SH-SY5Y (cell line): ENCODE data around the gene TMEM181.

ENCODE experiments used
- GATA2 ChIP-seq: IDR thresholded peaks from 2 replicates; pipeline ENCODE4 v1.6.1; 2011; ENCODE audit warnings: mild to moderate bottlenecking, low read depth, low read length
- GATA3 ChIP-seq: IDR thresholded peaks from 2 replicates; pipeline ENCODE4 v1.6.1; 2011; ENCODE audit warnings: low read depth, mild to moderate bottlenecking, low read length, moderate library complexity

Gene TMEM181

DNA sequence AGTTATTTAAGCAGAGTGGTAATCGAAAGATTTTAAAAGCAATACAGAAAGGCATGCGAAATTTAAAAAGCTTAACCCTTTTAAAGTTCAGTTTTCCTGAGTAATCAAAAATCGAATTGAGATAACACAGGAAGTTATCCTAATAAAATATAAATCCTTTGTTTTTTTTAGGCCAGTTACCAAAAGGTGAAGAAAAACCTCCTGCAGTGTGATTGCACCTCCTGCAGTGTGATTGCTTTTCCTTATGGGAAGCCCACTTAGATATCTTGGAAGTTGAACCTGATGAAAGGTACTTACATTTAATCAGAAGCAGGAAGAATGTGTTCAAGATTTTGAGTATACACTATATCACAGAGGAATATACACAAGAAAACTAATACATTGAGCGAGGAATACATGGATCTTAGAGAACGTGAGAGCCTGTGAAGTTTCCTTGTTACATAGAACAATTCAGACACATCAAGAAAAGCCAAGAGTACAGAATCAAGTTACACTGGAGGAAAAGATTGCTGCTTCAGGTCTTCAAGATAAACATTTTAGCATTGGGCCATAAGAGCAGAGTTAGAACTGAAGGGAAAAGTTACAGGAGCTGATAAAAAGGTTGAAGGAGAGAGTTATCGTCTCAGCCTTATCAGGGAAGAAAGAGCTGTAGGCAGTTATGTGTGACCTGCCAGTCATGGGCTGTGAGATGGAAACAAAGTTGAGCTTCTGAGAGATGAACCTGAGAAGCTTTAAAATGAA lies 7.7 kb upstream of the TMEM181 start:
- TF ChIP-seq GATA2 (no peak), GATA3 (no peak)

DNA sequence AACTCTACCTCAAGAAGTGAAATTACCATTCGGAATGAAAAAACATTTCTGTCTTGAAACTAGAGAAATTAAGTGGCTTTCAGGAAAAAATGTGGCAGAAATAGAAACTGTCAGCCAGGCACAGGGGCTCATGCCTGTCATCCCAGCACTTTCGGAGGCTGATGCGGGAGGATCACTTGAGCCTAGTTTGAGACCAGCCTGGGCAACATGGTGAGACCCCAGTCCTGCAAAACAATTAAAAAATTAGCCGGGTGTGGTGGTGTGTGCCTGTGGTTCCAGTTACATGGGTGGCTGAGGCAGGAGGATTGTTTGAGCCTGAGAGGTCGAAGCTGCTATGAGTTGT lies 7.1 kb upstream of the TMEM181 start:
- TF ChIP-seq GATA3 (no peak), GATA2 (no peak)

DNA sequence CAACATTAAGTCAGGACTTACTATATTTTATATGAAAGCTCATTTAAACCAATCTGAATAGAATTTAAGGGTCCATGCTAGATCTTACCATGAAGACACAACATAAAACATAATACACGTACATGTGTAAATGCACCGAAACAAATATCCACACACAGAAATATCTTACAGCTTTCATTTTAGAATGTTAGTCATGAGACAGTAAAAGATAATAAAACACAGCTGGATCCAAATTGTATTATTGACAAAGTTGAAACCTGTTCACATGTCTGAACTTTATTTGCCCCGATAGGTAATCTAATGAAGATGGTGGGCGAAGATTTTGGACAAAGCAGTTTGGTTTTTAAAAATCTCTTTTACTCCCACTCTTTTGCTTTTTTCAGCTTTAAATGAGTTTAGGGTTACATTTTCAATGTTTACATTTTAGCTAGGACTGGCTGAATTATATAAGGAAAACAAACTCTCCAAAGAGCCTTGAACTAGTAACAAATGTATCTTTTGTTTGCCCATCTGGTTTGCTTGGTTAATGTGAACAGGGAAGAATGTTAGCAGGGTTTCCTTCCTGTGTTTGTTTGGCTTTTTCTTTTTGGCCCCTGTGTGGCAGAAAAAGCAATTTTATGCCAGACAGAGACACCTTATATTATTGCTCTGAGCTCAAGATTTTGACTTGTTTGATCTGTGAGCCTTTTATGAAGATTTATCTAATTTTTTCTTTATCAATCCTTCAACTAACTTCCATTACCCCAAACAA lies 5.1 kb upstream of the TMEM181 start:
- TF ChIP-seq GATA3 (no peak), GATA2 (no peak)

DNA sequence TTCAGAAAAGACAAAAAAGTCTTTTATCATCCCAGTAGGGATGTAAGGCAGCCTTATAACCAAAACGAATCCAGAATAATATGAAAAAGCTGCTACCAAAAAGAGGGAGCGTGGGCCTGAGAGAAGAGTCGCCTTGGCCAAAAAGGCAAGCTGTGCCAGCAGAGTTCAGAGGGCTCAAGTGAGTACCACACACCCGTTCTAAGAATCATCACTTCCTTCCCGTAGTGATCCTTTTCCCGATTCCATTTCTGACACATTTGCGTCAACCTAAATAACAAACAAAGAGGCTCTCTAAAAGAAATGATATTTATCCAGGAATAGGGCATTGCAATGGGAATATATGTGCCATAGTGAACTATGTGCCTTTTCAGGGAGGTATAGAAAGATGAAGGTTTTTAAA lies 3.8 kb upstream of the TMEM181 start:
- TF ChIP-seq GATA2 = no peak
- no peak for TF ChIP-seq GATA3

DNA sequence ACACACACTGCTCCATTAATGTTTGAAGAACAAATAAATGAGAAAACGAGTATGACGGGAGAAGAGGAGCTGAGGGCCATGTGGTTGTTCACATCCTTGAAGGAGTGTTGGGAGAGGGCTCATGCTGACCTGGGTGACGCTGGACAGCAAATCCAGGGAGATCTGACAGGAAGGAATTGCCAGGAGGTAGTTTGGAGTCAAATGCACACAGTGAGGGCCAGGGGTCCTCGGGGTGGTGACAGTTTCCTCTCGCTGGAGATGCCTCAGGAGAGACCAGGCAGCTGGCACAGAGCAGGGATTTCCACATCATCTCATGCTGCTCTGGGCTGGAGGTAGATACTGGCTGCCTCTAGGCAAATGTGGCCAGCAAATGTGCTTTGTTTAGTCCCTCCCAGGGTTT lies 2.0 kb upstream of the TMEM181 start:
- TF ChIP-seq GATA2 (no peak), GATA3 (no peak)

DNA sequence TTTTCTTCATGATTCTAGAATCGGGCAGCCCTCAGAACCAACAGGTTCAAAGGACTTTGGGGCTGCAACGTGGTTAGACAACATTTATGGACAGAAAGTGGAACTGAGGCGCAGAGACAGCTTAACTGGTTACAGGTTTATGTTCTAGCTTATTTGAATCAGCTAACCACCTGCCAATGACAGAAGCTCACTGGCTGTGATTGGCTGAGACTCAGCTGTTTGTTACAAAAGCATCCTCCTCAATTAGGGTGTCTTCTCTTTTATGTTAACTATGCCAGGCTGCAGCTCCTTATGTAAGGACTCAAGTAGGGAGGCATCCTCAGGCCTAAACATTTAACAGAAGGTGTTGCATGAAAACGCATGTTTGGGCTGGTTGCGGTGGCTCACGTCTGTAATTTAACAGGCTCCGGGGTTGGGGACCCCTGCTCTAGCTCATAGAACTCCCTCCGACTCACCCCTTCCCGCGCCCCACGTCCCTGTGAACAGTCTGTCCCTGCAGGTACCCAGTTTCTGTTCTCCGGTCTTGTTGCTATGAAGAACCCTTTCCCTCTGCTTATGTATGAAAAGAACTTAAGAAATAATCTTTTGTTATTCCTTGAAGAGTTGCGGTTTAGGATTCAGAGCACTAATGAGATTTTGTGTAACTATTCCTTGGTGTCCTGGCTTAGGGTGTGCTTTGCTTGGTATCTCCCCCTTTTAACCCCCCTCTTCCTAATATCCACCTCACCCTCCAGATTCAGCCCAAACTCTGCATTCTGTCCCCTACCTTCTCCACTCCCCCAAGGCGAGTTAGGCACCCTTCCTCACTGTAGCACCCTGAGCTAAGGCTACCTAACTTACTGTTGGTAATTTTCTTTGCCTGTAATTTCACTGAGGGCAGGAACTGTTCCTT lies 1.2 kb upstream of the TMEM181 start:
- TF ChIP-seq GATA2 (no peak), GATA3 (no peak)

DNA sequence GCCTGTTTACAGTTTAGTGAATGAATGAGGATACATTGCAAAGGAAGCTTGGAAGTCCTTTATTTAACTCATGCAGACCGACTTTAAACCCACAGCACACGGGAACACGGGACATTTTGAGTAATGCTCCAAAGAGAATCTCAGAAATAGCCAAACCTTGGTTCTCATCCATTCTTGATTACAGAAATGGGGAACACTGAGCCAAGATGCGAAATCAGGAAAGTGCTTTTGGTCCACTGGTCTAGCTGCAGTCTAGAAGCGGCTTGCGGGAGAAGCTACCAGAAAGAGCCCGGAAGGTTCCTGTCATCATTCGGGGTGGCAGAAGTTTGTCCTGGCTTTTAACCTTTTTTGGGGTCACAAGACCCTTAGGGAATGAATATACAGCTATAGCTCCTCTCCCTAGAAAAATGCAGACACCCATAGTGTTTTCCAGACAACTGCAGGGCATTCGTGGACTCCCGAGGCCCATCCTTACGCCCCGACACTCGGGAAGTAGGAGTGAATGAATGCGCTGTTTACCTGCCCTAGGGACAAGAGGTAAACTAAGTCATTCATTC lies 475 bp upstream of the TMEM181 start:
- no peak for TF ChIP-seq GATA2
- no peak for TF ChIP-seq GATA3

DNA sequence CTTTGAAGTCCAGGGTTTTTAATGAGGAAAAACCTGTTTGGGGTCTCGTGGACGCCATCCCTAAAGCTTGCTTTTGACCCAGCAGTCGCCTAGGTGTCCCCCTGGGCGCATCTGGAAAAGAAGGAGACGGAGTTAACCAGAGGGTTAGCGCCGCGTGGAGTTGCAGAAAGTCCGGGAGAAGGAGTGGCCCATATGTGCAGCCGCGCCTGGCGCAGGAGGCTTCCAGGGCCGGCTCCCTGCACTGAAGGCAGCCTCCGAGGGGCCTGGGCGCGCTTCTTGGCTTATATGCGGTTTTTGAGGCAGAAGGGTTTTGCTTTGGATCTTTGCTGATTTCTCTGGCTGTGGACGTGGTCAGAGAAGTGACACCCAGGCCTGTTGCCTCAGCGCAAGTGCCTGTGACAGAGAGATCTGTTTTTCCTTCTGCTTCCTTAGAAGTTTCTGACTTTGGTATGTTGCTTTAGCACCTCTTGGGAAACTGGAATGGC lies 987 bp downstream of the TMEM181 start:
- TF ChIP-seq GATA2 = no peak
- no peak for TF ChIP-seq GATA3

DNA sequence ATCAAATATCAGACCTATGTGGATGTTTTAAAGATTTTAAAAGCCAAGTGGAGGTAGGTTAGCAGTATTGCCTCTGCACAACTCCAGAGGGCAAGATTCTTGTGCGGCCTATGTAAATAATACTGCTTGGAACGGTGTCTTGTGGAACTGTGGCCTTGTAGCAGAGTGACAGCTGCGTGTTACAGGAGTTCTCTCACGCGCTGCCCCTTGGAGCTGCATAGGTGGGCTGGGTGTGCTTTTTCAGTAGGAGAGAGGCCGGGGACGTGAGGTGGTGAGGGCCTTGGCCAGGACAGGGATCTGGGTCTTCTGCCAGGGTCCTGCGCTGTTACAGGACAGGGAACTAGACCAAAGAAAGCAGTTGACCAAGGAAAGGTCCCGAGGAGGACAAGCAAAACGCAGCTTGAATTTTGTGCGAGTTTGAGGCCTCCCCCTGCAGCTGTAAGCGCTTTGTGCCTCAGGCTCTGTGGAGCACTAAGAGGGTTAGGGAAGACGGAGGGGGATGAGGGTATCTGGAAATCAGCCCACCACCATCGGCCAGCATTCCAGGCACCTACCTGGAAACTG lies 1.5 kb downstream of the TMEM181 start:
- TF ChIP-seq GATA3 (no peak), GATA2 (no peak)

DNA sequence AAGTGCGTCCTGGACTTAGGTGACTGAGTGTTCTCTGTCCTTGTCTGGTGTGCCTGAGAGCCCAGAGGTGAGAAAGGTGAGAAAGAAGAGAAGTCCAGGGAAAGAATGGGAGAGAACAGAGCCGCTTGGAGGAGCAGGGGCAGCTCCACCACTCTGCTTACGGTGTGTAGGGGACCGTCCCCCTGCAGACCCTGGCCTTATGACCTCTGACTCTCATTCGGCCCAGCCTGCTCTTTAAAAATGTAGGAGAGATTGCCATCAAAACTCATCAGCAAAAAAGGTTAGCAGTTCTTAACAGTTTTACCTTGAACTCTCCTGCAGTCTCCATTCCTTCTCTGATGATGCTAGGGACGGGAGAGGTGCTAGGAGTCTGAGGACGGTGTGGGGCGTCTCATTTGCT lies 2.0 kb downstream of the TMEM181 start:
- TF ChIP-seq GATA2 (no peak), GATA3 (no peak)

DNA sequence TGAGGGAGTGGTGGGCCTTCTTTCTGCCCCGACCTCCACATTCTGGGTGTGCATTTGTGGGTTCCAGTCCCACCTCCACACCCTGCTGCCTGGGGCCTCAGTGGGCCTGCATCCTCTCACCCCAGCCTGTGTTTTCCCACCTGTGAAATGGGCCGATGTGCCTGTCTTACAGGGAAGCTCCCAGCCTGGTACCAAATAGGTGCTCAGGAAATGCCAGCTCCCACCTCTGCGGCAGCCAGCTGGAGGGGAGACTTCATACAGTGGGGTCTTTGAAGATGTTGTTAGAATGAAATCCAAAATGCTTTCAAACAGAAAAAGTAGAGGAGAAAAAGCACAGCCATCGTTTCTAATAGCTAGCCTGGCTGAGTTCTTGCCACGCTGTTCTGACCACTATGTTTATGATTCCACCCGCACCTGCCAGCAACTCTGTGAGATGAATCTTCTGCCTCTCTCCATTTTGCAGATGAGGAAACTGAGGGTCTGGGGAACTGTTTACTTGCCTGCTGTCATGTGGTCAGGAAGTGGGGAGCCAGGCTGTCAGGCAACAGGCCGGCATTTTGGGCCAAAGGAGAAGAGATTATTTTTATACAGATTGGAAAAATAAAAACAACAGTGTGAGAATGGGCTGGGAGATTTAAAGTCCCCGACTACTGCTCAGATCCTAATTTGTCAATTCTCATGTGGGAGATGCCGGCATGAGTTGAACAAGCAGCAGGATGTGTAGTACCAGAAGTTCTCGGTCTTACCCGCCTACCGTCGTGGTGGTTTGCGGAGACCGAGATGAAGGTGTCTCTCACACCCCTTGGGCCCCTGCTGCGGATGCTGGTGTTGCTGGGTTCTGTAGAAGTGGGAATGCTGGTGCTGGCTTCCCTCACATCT lies 4.6 kb downstream of the TMEM181 start:
- TF ChIP-seq GATA2 (no peak), GATA3 (no peak)

DNA sequence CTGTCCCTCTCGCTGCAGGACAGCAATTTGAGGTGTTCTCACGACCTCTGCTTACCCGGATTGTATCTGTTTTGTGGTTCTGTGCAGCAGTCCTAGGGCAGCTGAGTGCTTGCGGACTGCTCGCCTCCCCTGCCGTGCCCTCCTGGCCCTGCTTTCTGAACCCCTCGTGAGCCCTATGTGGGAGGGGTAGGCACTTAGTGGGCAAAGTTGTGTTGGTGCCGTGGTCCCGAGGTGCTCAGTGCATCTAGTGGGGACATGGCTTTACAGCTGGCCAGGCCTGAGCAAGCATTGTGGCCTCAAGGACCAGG lies 5.2 kb downstream of the TMEM181 start:
- TF ChIP-seq GATA2 = no peak
- TF ChIP-seq GATA3 = no peak

DNA sequence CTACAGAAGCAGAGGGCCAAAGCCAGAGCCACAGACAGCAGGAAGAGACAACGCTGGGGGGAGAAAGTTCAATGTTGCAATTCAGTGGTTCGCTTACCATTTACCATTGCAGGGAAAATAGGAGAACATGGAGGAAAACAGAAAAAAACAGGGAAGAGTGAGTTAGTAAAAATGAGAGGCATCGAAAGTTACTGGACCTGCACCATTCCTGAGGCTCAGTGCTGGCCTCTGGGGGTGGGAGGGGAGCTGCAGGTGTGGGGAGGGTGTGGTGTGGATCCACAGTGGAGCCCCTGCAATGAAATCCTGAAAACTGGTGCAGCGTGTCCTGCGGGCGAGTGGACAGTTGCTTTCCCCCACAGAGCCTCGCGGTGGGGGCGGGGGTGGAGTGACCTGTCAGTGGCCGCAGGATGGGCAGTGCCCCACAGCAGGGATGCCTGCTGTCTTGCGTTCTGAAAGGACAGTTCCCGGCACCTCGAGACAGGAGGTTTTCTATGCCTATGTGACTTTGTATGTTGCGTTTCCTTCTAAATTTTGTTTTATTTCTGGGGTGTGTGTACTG lies 5.7 kb downstream of the TMEM181 start:
- TF ChIP-seq GATA2 (no peak), GATA3 (no peak)
